HepG2 (cell line): Measurements from ENCODE around the gene EEIG1. TPM values are rescaled to one million over a fixed set of nuclear protein-coding genes. Genes with fewer than 3 reads are reported as not detected.

ENCODE experiments used
- KAT8 ChIP-seq: IDR thresholded peaks from 2 replicates; pipeline ENCODE4 v1.6.1; 2016; ENCODE audit warnings: missing genetic modification reagents, missing compliant biosample characterization
- MTA1 ChIP-seq: sonication (generic); formaldehyde crosslinking; IDR thresholded peaks from 2 replicates; pipeline ENCODE4 v1.4.0; 2020; ENCODE audit warnings: missing genetic modification reagents, mild to moderate bottlenecking, borderline replicate concordance
- PTBP1 ChIP-seq: fragments of 200-400 bp; formaldehyde crosslinking; IDR thresholded peaks from 2 replicates; pipeline ENCODE4 v1.6.1; 2018; ENCODE audit warnings: low read length, low read depth; ENCODE audit not compliant: poor library complexity, severe bottlenecking
- TFE3 ChIP-seq: IDR thresholded peaks from 2 replicates; pipeline ENCODE4 v1.6.1; 2016
- ZNF160 ChIP-seq: sonication (generic); formaldehyde crosslinking; IDR thresholded peaks from 2 replicates; pipeline ENCODE4 v1.8.0; 2022; ENCODE audit warnings: mild to moderate bottlenecking, inconsistent platforms, missing genetic modification reagents
- ZNF646 ChIP-seq: sonication (generic); formaldehyde crosslinking; IDR thresholded peaks from 2 replicates; pipeline ENCODE4 v1.9.0; 2021; ENCODE audit warnings: mild to moderate bottlenecking, missing genetic modification reagents
- ZNF839 ChIP-seq: sonication (generic); formaldehyde crosslinking; IDR thresholded peaks from 2 replicates; pipeline ENCODE4 v1.4.0; 2020; ENCODE audit warnings: missing genetic modification reagents, mild to moderate bottlenecking, borderline replicate concordance
- ZSCAN29 ChIP-seq: sonication (generic); formaldehyde crosslinking; conservative IDR thresholded peaks from 2 replicates; pipeline ENCODE4 v1.4.0; 2020; ENCODE audit warnings: mild to moderate bottlenecking, missing genetic modification reagents
- polyA plus RNA-seq, 8 experiments: library from polyadenylated mRNA; depleted of rRNA in 3 of 8; stranded (reverse) in 7 of 8; unstranded in 1 of 8; fragments of >200 nt; fragmentation: Illumina TruSeq in 4 of 8; extraction: Trizol in 4 of 8; gene quantifications; 2 replicates each; pipeline versions ENCODE4 v1.2.1 to v1.2.3, GENCODE V29; 2011 to 2016; ENCODE audit warnings: low read depth in 4 of 8, missing spikeins in 1 of 8, mixed read lengths in 1 of 8; ENCODE audit not compliant: insufficient read depth in 1 of 8
- total RNA-seq, 5 experiments: library from RNA; depleted of rRNA; stranded (reverse); fragments of >200 nt; fragmentation: Illumina TruSeq; extraction: Trizol; gene quantifications; 2 replicates each; pipeline ENCODE4 v1.2.3, GENCODE V29; 2016; ENCODE audit warnings: low read depth in 1 of 5
- TF ChIP-seq, protein P1 (sequence below), 2 experiments: fragments of 450-650 bp in 1 of 2; sonication (generic) in 1 of 2; formaldehyde crosslinking; IDR thresholded peaks; 2 replicates each; pipeline versions ENCODE4 v1.5.0 to v1.8.0; 2020 to 2022; ENCODE audit warnings: mild to moderate bottlenecking in 1 of 2, missing genetic modification reagents in 1 of 2
- TF ChIP-seq, protein P2 (sequence below): sonication (generic); formaldehyde crosslinking; IDR thresholded peaks from 2 replicates; pipeline ENCODE4 v1.4.0; 2020; ENCODE audit warnings: missing genetic modification reagents
- TF ChIP-seq, protein P3 (sequence below): IDR thresholded peaks from 2 replicates; pipeline ENCODE4 v1.4.0; 2020; ENCODE audit warnings: mild to moderate bottlenecking, missing genetic modification reagents
- TF ChIP-seq, protein P4 (sequence below): sonication (generic); formaldehyde crosslinking; IDR thresholded peaks from 2 replicates; pipeline ENCODE4 v1.5.0; 2020; ENCODE audit warnings: missing genetic modification reagents

EEIG1 gene
- total and polyA plus RNA-seq, 2 of the 13 experiments (the other 11 are each of a cell fraction or from before 2014, with no cell fraction given): 16.6 to 25.2 TPM

GRCh38 chr9:127991017-127991756, 10.4 kb upstream of the EEIG1 start (continued):
- TF ChIP-seq, protein P1, sequence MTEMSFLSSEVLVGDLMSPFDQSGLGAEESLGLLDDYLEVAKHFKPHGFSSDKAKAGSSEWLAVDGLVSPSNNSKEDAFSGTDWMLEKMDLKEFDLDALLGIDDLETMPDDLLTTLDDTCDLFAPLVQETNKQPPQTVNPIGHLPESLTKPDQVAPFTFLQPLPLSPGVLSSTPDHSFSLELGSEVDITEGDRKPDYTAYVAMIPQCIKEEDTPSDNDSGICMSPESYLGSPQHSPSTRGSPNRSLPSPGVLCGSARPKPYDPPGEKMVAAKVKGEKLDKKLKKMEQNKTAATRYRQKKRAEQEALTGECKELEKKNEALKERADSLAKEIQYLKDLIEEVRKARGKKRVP (CRISPR knock-in tag; IDR thresholded peaks at IDR 0.05): no peak
- peak; percentile 74 for TF ChIP-seq TFE3
- TF ChIP-seq PTBP1: no peak
- TF ChIP-seq, protein P2, sequence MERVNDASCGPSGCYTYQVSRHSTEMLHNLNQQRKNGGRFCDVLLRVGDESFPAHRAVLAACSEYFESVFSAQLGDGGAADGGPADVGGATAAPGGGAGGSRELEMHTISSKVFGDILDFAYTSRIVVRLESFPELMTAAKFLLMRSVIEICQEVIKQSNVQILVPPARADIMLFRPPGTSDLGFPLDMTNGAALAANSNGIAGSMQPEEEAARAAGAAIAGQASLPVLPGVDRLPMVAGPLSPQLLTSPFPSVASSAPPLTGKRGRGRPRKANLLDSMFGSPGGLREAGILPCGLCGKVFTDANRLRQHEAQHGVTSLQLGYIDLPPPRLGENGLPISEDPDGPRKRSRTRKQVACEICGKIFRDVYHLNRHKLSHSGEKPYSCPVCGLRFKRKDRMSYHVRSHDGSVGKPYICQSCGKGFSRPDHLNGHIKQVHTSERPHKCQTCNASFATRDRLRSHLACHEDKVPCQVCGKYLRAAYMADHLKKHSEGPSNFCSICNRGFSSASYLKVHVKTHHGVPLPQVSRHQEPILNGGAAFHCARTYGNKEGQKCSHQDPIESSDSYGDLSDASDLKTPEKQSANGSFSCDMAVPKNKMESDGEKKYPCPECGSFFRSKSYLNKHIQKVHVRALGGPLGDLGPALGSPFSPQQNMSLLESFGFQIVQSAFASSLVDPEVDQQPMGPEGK: peak; percentile 84
- no peak for TF ChIP-seq ZNF160
- TF ChIP-seq ZNF839 (CRISPR knock-in tag): no peak
- TF ChIP-seq ZSCAN29: no peak
- no peak for TF ChIP-seq ZNF646
- peak; percentile 70 for TF ChIP-seq KAT8 (CRISPR knock-in tag)
- TF ChIP-seq, protein P3, sequence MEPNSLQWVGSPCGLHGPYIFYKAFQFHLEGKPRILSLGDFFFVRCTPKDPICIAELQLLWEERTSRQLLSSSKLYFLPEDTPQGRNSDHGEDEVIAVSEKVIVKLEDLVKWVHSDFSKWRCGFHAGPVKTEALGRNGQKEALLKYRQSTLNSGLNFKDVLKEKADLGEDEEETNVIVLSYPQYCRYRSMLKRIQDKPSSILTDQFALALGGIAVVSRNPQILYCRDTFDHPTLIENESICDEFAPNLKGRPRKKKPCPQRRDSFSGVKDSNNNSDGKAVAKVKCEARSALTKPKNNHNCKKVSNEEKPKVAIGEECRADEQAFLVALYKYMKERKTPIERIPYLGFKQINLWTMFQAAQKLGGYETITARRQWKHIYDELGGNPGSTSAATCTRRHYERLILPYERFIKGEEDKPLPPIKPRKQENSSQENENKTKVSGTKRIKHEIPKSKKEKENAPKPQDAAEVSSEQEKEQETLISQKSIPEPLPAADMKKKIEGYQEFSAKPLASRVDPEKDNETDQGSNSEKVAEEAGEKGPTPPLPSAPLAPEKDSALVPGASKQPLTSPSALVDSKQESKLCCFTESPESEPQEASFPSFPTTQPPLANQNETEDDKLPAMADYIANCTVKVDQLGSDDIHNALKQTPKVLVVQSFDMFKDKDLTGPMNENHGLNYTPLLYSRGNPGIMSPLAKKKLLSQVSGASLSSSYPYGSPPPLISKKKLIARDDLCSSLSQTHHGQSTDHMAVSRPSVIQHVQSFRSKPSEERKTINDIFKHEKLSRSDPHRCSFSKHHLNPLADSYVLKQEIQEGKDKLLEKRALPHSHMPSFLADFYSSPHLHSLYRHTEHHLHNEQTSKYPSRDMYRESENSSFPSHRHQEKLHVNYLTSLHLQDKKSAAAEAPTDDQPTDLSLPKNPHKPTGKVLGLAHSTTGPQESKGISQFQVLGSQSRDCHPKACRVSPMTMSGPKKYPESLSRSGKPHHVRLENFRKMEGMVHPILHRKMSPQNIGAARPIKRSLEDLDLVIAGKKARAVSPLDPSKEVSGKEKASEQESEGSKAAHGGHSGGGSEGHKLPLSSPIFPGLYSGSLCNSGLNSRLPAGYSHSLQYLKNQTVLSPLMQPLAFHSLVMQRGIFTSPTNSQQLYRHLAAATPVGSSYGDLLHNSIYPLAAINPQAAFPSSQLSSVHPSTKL: peak; percentile 91
- TF ChIP-seq MTA1 (CRISPR knock-in tag): peak; percentile 78; the same call in 1 of the 2 replicates
- TF ChIP-seq, protein P4, sequence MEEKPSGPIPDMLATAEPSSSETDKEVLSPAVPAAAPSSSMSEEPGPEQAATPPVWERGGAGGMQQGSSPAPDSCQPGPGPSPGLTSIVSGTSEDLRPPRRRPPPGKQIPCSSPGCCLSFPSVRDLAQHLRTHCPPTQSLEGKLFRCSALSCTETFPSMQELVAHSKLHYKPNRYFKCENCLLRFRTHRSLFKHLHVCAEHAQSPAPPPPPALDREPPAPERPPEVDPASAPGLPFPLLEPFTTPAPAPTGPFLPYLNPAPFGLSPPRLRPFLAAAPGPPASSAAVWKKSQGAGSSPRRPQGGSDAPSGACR (CRISPR knock-in tag): no peak
